Fibroblast of gingiva (primary cell): Measurements from ENCODE around the gene ASB17.
"Not testable (repeated sequence)": the region's sequence is repeated elsewhere in the genome, so short reads cannot be mapped to it uniquely, and the experiment has no call there.

Experiments used
- DNase-seq: peaks from one replicate; pipeline ENCODE4 v3.0.0-alpha.2; 2011; ENCODE audit warnings: low read depth

The ASB17 gene

DNA sequence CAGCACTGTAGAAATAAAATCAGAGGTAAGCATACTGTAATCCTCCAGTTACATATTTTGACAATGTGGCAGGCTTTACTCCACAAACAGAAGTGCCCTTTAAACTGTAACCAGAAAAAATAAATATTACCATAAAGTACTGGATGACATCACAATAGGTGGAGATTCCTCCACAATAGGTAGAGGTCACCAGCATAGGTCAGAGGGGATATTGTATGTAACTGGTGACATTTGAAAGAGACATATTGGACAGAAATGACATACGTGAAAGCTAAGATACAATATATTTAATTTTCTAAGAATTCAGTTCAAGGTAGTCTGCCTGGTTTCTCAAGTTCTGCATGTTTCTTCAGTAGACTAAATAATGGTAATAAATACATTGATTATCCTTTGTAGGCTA, at the start of gene ASB17:
Gene ASB17, minus strand, starts transcription at position 101 of the 400 bp plus-strand sequence. CDS start 113 bp downstream, outside the sequence.
- DNase-seq: no peak

- DNase-seq: no peak
Observed at GRCh38 chr1:75980972-75981897, 49.0 kb upstream of the ASB17 start.

- no peak for DNase-seq
Observed at GRCh38 chr1:75970631-75971030, 38.4 kb upstream of the ASB17 start.

GRCh38 chr1:75969550-75969949, 37.3 kb upstream of the ASB17 start:
- DNase-seq: peak; percentile 31

GRCh38 chr1:75967719-75968118, 35.5 kb upstream of the ASB17 start:
- no peak for DNase-seq

GRCh38 chr1:75964760-75965408, 32.7 kb upstream of the ASB17 start:
- DNase-seq: peak; percentile 19

GRCh38 chr1:75964110-75964759, 32.0 kb upstream of the ASB17 start:
- DNase-seq: peak; percentile 69

DNA sequence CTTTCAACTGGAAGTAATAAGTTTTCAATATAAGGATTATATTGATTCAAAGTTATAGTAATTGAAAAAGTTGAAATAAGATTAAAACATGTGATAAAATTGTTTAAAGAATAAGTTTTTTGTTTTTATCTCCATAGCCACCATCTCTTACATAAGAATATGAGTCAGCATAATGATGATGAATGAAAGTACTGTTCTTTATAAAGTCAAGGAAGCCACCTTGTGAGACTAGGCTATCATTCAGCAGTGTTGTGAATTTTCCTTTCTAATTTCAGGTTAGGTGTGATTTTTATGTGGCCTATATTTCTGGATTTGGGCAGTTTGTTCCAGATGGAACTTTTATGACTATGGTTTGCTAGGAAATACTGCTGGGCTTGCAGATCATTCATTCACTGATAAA, 22.4 kb upstream of the ASB17 start:
- no peak for DNase-seq

DNA sequence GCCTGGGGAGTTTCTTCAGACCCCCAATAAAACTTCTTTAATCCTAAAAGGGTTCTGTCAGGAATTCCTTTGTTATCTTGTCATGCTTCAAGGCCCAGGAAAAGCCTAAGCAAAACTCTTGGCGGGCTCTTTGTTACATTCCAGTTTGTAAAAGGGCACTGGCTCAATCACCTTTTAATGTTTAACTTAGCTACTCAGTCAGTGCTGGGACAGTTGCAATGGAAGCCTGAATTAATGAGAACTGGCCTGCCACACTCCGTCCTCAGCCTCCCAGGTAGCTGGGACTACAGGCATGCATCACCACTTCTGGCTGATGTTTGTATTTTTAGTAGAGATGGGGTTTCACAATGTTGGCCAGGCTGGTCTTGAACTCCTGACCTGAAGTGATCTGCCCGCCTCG, 21.3 kb upstream of the ASB17 start:
- no peak for DNase-seq

DNA sequence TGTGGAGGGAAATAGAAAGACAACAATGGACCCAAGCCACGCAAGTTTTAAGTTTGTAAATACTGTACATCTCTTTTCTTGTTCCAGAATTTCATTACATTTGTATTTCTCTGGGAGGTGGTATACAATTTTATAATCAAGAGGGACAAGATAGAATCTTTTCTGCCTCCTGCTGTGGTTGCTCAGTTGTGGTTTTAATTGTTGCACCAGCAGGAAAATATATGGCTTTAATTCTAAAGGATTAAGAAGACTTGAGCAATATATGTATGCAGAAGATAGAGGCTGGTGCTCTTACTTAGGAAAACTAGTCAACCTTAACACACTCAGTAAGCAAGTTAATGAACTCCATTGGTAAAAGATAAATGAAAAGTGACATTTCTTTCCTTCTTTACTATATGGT, 19.8 kb upstream of the ASB17 start:
- no peak for DNase-seq

GRCh38 chr1:75950176-75950575, 18.0 kb upstream of the ASB17 start:
- no peak for DNase-seq

DNA sequence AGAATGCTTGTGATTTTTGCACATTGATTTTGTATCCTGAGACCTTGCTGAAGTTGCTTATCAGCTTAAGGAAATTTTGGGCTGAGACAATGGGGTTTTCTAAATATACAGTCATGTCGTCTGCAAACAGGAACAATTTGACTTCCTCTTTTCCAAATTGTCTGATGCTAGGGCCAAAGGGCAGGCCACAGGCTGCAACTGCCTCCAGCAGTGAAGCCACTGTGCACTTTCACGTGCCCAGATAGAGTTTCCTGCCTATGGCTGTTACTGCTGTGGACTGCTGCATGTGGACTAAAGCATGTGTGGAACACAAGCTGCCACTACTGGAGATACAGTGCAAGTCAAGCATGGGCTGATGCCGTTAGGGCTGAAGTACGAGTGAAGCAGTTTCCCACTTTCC, 10.8 kb upstream of the ASB17 start:
- DNase-seq: not testable (repeated sequence)

DNA sequence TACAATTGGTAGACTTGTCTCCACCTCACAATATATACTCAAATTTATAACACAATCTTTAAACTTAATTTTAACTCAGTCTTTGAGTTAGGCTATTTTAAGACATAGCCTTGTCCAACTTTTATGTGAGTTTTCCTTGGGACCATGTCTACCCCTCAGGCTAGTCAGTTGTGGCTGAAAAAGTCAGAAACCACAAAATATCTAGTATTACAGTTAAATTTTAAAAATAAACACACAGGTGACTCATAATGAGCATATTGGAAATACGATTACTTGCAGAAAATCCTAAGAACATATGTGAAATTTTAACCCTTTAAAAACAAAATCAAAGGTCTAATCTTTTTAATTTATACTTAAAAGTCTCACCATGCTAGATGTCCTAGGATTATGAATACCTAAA, 4.8 kb upstream of the ASB17 start:
- peak; percentile 6 for DNase-seq

GRCh38 chr1:75922698-75923097, 9.5 kb downstream of the ASB17 start:
- DNase-seq: peak; percentile 24

GRCh38 chr1:75916834-75917233, 15.4 kb downstream of the ASB17 start:
- DNase-seq: no peak

DNA sequence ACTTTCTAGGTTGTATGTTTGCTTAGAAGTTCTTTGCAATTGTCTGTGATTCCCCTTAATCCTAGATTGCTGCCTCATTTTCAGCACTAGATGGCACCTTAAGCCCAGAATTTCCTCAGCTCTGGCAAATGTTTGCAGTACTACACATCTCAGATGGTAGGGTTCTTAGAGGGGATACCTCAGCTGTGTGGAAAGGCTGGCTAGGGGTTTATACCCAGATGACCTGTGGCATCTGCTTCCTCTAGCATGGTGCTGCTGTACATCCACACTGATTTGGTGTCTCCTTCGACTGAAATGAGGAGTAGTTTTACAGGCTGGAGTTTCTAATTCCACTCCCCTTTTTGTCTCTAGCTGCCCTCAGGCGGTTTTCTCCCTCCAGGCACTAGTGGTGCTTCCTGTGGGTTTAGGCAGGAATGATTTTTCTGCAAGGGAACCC, 23.5 kb downstream of the ASB17 start:
- peak; percentile 46 for DNase-seq

DNA sequence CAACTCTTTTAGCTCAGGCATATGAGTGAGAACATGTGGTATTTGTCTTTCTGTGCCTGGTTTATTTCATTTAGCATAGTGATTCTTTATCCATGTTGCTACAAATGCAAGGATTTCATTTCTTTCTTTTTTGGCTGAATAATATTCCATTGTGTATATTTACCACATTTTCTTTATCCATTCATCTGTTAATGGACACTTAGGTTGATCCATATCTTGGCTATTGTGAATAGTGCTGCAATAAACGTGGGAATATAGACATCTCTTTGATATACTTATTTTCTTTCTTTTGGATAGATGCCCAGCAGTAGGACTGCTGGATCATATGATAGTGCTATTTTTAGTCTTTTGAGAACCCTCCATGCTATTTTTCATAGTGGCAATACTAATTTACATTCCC, 30.8 kb downstream of the ASB17 start:
- DNase-seq: no peak

- no peak for DNase-seq
Observed at GRCh38 chr1:75884437-75884836, 47.8 kb downstream of the ASB17 start.

DNA sequence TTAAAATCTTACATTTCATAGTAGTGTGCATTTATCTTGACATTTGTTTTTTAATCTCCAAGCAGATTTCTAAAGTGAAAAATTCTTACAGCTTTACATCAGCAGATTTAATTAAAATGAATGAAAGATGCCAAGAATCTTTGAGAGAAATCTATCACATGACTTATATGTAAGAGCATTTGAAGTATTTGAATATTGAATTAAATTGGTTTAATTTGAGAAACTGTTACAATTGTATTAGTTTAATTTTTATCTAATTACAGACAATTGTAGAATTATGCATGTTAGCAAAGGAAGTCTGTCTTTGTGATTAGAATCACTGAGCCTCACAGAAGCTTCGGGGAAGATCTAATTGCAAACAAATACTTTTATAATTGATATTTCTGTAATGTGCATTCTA, 52.2 kb downstream of the ASB17 start:
- no peak for DNase-seq

- no peak for DNase-seq
Observed at GRCh38 chr1:75870951-75871350, 61.3 kb downstream of the ASB17 start.
